GM12873 (cell line): ENCODE measurements around the gene NAA10.

Experiments used
- CTCF ChIP-seq: IDR thresholded peaks from 2 replicates; pipeline ENCODE4 v1.5.1; 2012; ENCODE audit warnings: low read depth, mild to moderate bottlenecking, moderate library complexity, low read length, control low read depth; ENCODE audit not compliant: insufficient read depth; ENCODE audit errors: missing control alignments

Gene NAA10

GRCh38 chrX:153924149-153924861 lies 10.5 kb downstream of the NAA10 start:
- peak; percentile 34 for TF ChIP-seq CTCF

GRCh38 chrX:153922932-153923857 lies 11.6 kb downstream of the NAA10 start:
- TF ChIP-seq CTCF, result peak; percentile 56

GRCh38 chrX:153921511-153922446 lies 13.1 kb downstream of the NAA10 start:
- no peak for TF ChIP-seq CTCF

- no peak for TF ChIP-seq CTCF
Observed at GRCh38 chrX:153921070-153921469, 13.8 kb downstream of the NAA10 start.

GRCh38 chrX:153920546-153920945 lies 14.3 kb downstream of the NAA10 start:
- TF ChIP-seq CTCF, result no peak

- TF ChIP-seq CTCF, result no peak
Observed at GRCh38 chrX:153919281-153919680, 15.6 kb downstream of the NAA10 start.

GRCh38 chrX:153917869-153918268 lies 17.0 kb downstream of the NAA10 start:
- TF ChIP-seq CTCF, result no peak
